ENCODE results near the gene KIAA0825.

The KIAA0825 gene

GRCh38 chr5:94309141-94309540 lies 309.3 kb downstream of the KIAA0825 start:
- DNase-seq = no peak

DNA sequence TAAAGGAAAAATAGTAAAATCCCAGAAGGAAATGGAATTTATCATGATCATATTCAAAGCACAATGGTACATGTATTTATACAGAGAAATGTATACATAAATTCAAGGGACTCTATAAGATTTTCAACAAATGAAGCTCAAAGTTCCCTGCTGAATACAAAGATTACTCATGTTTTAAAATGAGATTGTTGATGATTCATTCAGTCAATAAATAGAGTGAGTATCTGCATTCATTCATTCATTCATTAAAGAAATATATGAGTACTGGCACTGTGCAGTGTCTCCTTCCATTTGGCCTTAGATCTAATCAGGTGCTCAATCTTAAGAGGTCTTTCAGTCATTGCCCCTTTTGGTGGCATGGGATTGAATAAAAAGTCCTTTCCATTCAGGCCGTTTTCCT lies 310.0 kb downstream of the KIAA0825 start:
- DNase-seq = no peak

- no peak for DNase-seq
These were observed 314.3 kb downstream of the KIAA0825 start for GRCh38 chr5:94304146-94304545.

GRCh38 chr5:94288937-94289336 lies 329.5 kb downstream of the KIAA0825 start:
- DNase-seq = no peak

DNA sequence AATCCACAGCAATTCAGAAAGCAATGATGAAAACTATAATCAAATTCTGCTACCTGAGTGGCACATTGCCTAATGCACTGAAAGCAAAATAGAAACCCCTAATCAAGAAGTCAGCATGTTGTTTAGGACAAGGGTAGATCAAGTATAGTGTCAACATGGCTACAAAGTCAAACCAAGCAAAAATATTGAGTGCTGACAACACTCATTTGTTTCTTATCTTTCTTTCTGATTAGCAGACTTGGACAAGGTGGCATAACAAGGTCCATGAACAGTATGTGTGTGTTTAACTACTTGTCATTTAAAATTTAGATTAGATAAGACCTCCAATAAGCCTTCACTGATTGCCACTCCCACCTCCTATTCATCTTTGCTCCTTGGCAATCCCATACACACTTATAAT lies 332.4 kb downstream of the KIAA0825 start:
- no peak for DNase-seq

GRCh38 chr5:94283093-94283492 lies 335.3 kb downstream of the KIAA0825 start:
- no peak for DNase-seq

GRCh38 chr5:94281236-94281801 lies 337.1 kb downstream of the KIAA0825 start:
- no peak for DNase-seq

GRCh38 chr5:94276751-94277150 lies 341.7 kb downstream of the KIAA0825 start:
- no peak for DNase-seq

DNA sequence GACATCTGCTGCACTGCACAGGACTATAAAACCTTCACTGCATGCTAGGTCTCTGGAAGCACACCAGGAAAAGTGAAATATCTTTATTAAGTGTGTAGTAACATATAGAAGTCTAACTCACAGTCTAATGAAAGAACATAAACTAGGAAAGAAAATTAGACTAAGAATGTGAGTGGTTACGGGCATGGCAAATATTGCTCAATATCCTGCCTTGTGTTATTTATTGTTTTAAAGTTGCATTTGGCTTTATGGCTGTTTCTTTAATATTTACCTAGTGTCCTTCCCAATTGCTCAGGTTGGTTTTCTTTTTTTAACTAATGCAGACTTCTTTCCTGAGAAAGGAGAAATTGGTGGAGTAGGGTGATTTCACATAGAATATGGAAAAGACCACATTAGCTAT lies 342.4 kb downstream of the KIAA0825 start:
- DNase-seq = no peak

- DNase-seq = no peak
These were observed 343.7 kb downstream of the KIAA0825 start for GRCh38 chr5:94274707-94275106.

- DNase-seq = no peak
These were observed 350.2 kb downstream of the KIAA0825 start for GRCh38 chr5:94268226-94268625.

- no peak for DNase-seq
These were observed 351.0 kb downstream of the KIAA0825 start for GRCh38 chr5:94267350-94267899.

DNA sequence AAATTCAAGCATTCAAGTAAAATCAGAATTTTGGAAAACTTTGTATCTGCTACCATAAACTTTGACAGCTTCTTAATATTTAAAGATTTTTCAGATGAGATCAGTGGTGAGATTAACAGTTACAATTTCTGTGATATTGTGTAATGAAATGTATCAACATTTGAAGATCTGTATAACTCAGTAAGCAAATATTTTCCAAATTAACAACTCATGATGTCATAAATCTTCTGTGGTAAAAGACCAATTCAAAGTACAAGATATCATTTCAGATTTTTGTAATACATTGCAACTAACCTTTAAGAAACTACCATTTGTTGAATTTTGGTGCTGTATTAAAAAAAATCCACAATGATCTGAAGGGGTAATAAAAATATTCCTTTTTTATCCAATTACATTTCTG lies 352.2 kb downstream of the KIAA0825 start:
- no peak for DNase-seq

- no peak for DNase-seq
These were observed 355.3 kb downstream of the KIAA0825 start for GRCh38 chr5:94263068-94263467.

GRCh38 chr5:94260096-94260495 lies 358.3 kb downstream of the KIAA0825 start:
- no peak for DNase-seq

GRCh38 chr5:94254214-94254613 lies 364.2 kb downstream of the KIAA0825 start:
- DNase-seq = no peak

- DNase-seq = no peak
These were observed 367.4 kb downstream of the KIAA0825 start for GRCh38 chr5:94250985-94251384.

GRCh38 chr5:94249430-94249829 lies 369.0 kb downstream of the KIAA0825 start:
- no peak for DNase-seq

GRCh38 chr5:94248175-94248875 lies 370.1 kb downstream of the KIAA0825 start:
- DNase-seq = no peak

DNA sequence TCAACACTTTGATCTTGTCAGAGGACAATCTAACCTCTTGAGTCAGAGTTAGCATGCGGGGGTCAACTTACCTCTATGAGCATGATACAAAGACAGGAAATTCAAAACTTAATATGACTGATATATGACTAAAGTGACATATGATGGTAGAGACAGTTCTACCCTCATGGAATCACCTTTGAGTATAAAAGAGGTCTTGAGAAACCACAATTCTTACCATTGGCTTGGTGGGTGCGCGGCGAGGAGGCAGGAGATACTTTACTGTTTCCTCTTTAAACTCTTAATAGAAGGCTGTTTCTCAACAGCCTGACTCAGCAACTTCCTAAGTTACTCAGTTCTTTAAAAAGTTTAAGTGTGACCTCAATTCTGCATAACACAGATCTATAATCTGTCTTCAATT lies 372.8 kb downstream of the KIAA0825 start:
- DNase-seq = no peak

DNA sequence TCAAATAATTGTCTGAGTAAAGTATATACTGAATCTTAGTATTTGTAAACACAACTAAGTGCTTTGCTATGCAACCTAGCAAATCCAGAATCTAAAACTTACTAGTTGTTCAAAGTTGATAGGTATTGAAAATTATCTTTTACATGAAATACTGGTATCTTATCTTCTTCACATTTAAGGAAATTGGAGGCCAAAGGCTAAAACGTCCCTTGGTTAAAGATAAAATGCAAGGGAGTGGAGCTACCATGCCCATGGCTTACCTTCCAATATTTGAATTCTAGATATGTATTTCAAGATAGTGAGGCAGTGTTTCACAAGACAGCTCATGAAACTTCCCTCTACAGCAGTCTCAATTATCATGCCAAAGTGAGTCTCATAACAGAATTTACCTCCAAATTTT lies 373.5 kb downstream of the KIAA0825 start:
- DNase-seq = no peak

DNA sequence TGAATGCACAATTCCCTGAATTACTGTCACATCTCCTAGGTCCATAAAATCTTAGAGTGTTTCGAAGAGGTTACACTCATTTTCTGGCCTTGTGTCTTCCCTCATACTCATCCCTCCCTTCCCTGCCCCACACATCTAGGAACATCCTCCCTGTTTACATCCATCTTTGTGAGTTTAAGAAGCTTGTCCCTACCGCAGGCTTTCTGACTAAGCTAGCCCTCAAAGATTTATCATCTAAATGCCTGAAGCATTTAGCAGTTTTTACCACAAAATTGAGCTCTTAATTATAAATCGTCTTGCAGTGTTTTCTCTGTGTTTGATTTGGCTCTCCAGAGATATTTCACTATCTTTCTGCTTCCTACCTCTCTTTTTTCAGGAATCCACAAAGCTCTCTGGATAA lies 374.8 kb downstream of the KIAA0825 start:
- no peak for DNase-seq

- no peak for DNase-seq
These were observed 377.3 kb downstream of the KIAA0825 start for GRCh38 chr5:94240993-94241651.

- DNase-seq = no peak
These were observed 377.8 kb downstream of the KIAA0825 start for GRCh38 chr5:94240596-94240992.
